Esophagus muscularis mucosa (tissue), 4 donors: ENCODE measurements around the gene CNTNAP2. TPM values are rescaled to one million over a fixed set of nuclear protein-coding genes. Genes with fewer than 3 reads are reported as not detected.

Experiments
- DNase-seq: peaks from one replicate; pipeline ENCODE4 v3.0.0-alpha.2; 2017; ENCODE audit errors: extremely low spot score
- H3K27ac ChIP-seq, 4 donors: fragments of 200-600 bp; sonication (generic); replicated peaks in 1 of 4; 1 replicate in 3 of 4; 2 replicates in 1 of 4; pipeline ENCODE4 v1.5.1; 2016 to 2019; ENCODE audit warnings: mild to moderate bottlenecking in 1 of 4
- H3K27me3 ChIP-seq, 4 donors: fragments of 200-600 bp; sonication (generic); one replicate each; pipeline versions ENCODE4 v1.5.1 to v1.6.0; 2016 to 2019
- H3K36me3 ChIP-seq, 4 donors: fragments of 200-600 bp; sonication (generic); one replicate each; pipeline ENCODE4 v1.5.1; 2016 to 2019
- H3K4me1 ChIP-seq, 4 donors: fragments of 200-600 bp; sonication (generic); one replicate each; pipeline ENCODE4 v1.5.1; 2016 to 2019
- H3K4me3 ChIP-seq, 4 donors: fragments of 200-600 bp; sonication (generic); 1 replicate in 2 of 4; 2 replicates in 2 of 4; pipeline ENCODE4 v1.5.1; 2016 to 2019; ENCODE audit warnings: mild to moderate bottlenecking in 4 of 4, moderate library complexity in 1 of 4
- H3K9me3 ChIP-seq, 4 donors: fragments of 200-600 bp; sonication (generic); 1 replicate in 3 of 4; 2 replicates in 1 of 4; pipeline ENCODE4 v1.5.1; 2016 to 2019
- CTCF ChIP-seq, 3 experiments: fragments of 200-600 bp in 2 of 3; fragments of 450-650 bp in 1 of 3; sonication (generic) in 2 of 3; IDR thresholded peaks; one replicate each; pipeline ENCODE4 v1.5.1; 2017 to 2019; ENCODE audit warnings: antibody characterized with exemption in 3 of 3, mild to moderate bottlenecking in 2 of 3, moderate library complexity in 1 of 3
- EP300 ChIP-seq: sonication (generic); formaldehyde crosslinking; IDR thresholded peaks from one replicate; pipeline ENCODE4 v1.6.1; 2017; ENCODE audit warnings: antibody characterized with exemption
- POLR2A ChIP-seq: fragments of 450-650 bp; IDR thresholded peaks from one replicate; pipeline ENCODE4 v1.6.1; 2017; ENCODE audit warnings: antibody characterized with exemption, moderate library complexity, mild to moderate bottlenecking, low read depth
- POLR2AphosphoS5 ChIP-seq, 2 donors: sonication (generic); formaldehyde crosslinking; IDR thresholded peaks; one replicate each; pipeline ENCODE4 v1.6.1; 2017; ENCODE audit warnings: antibody characterized with exemption in 2 of 2
- WGBS: methylation state at CpG from one replicate; pipeline ENCODE4 v1.1.5; 2018; 5-methylcytosine and 5-hydroxymethylcytosine counted together
- intact Hi-C: fragments of 100-400 bp; cut with DNase I; formaldehyde crosslinking; loops from one replicate; pipeline ENCODE4 v1.15.1; 2023
- total RNA-seq, 4 donors: library from RNA; depleted of rRNA; stranded (reverse); fragments of >200 nt; gene quantifications; one replicate each; pipeline versions ENCODE4 v1.1.0 to v1.2.1, GENCODE V29; 2016

CNTNAP2 gene
- total RNA-seq, 4 donors from 2014 or later: 1.2 to 2.9 (median 1.9) TPM

- WGBS: 95% methylated on average over 1 of the region's 1 CpG
- Histone ChIP-seq H3K36me3 (no peaks in the 10 kb centered on the region), H3K27me3 (no peaks in the 10 kb centered on the region)
These were observed 1316.0 kb downstream of the CNTNAP2 start for GRCh38 chr7:147432576-147432975.

GRCh38 chr7:147436718-147437117, 1320.1 kb downstream of the CNTNAP2 start:
- 68% methylated on average over 3 of the region's 3 CpGs for WGBS
- H3K27me3 ChIP-seq: no peaks in the 10 kb centered on the region
- no peak overlapping the region for H3K27ac ChIP-seq
- no peaks in the 10 kb centered on the region for H3K36me3 ChIP-seq
- H3K9me3 ChIP-seq: peaks cover 0 to 9% (median 0%) of the 10 kb centered on the region in 4 donors
- intact Hi-C loops: no loop called here
- DNase-seq: no peak
- TF ChIP-seq CTCF (IDR thresholded peaks at IDR 0.05) (no peak), EP300 (no peak), POLR2A (no peak), POLR2AphosphoS5 (IDR thresholded peaks at IDR 0.05) (no peak)
- H3K4me3 ChIP-seq: no peak overlapping the region
- H3K4me1 ChIP-seq: no peaks in the 10 kb centered on the region

More at GRCh38 chr7:147432576-147432975, 1316.0 kb downstream of the CNTNAP2 start:
- Histone ChIP-seq H3K4me1 (no peaks in the 10 kb centered on the region), H3K27ac (no peak overlapping the region), H3K4me3 (no peak overlapping the region), H3K9me3 (no peaks in the 10 kb centered on the region)
- DNase-seq: no peak
- TF ChIP-seq POLR2AphosphoS5 (IDR thresholded peaks at IDR 0.05) (no peak), CTCF (IDR thresholded peaks at IDR 0.05) (no peak), EP300 (no peak), POLR2A (no peak)
- intact Hi-C loops: no loop called here

- Histone ChIP-seq H3K27ac (no peak overlapping the region), H3K36me3 (no peaks in the 10 kb centered on the region), H3K4me1 (no peaks in the 10 kb centered on the region), H3K27me3 (no peaks in the 10 kb centered on the region), H3K4me3 (no peak overlapping the region), H3K9me3 (peaks cover 0 to 12% (median 0%) of the 10 kb centered on the region in 4 donors)
- no peak for DNase-seq
- 86% methylated on average over 1 of the region's 1 CpG for WGBS
- TF ChIP-seq POLR2AphosphoS5 (IDR thresholded peaks at IDR 0.05) (no peak), POLR2A (no peak), EP300 (no peak), CTCF (IDR thresholded peaks at IDR 0.05) (no peak)
- intact Hi-C loops: no loop called here
These were observed 1321.6 kb downstream of the CNTNAP2 start for GRCh38 chr7:147438216-147438615.

- intact Hi-C loops: no loop called here
- no peak overlapping the region for H3K27ac ChIP-seq
- DNase-seq: no peak
- H3K27me3 ChIP-seq: no peaks in the 10 kb centered on the region
- no peaks in the 10 kb centered on the region for H3K4me1 ChIP-seq
- 76% methylated on average over 2 of the region's 2 CpGs for WGBS
- H3K9me3 ChIP-seq: peaks cover 0 to 12% (median 0%) of the 10 kb centered on the region in 4 donors
- TF ChIP-seq POLR2AphosphoS5 (IDR thresholded peaks at IDR 0.05) (no peak), CTCF (IDR thresholded peaks at IDR 0.05) (no peak), EP300 (no peak)
- no peaks in the 10 kb centered on the region for H3K36me3 ChIP-seq
- H3K4me3 ChIP-seq: no peak overlapping the region
These were observed 1327.3 kb downstream of the CNTNAP2 start for GRCh38 chr7:147443942-147444341.

GRCh38 chr7:147452816-147453215, 1336.2 kb downstream of the CNTNAP2 start:
- 76% methylated on average over 1 of the region's 1 CpG for WGBS
- Histone ChIP-seq H3K27me3 (no peaks in the 10 kb centered on the region), H3K4me1 (no peaks in the 10 kb centered on the region), H3K27ac (no peak overlapping the region), H3K9me3 (no peaks in the 10 kb centered on the region), H3K4me3 (no peak overlapping the region), H3K36me3 (no peaks in the 10 kb centered on the region)
- TF ChIP-seq CTCF (IDR thresholded peaks at IDR 0.05) (no peak), EP300 (no peak), POLR2A (no peak), POLR2AphosphoS5 (IDR thresholded peaks at IDR 0.05) (no peak)
- DNase-seq: no peak
- intact Hi-C loops: no loop called here
